ENCODE measurements around the gene LPIN1.

LPIN1 gene

DNA sequence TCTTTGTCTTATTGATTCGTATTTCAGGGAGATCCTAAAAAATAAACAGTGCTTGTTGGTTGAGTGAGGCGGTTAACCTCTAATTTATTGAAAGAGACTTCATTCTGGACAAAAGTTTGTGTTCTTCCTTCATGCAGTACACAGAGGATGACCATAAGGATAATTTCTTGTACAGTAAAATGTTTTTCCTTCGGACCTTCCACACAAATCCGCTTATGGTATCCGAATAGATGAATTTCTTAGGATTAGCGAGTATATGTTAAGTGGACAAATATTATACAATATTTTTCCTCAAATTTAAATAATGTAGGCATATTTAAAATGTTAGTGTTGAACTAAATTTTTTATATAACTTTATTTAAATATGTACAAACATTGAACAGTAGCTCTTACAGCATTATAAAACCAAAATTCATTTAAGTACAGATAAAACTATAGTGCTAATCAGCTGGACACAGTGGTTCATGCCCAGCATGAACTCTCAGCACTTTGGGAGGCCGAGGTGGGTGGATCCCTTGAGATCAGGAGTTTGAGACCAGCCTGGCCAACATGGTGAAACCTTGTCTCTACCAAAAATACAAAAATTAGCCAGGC is 84.4 kb downstream of the LPIN1 start:
- no peak for TF ChIP-seq ZFX (IDR thresholded peaks at IDR 0.05)
- TF ChIP-seq, protein P1, sequence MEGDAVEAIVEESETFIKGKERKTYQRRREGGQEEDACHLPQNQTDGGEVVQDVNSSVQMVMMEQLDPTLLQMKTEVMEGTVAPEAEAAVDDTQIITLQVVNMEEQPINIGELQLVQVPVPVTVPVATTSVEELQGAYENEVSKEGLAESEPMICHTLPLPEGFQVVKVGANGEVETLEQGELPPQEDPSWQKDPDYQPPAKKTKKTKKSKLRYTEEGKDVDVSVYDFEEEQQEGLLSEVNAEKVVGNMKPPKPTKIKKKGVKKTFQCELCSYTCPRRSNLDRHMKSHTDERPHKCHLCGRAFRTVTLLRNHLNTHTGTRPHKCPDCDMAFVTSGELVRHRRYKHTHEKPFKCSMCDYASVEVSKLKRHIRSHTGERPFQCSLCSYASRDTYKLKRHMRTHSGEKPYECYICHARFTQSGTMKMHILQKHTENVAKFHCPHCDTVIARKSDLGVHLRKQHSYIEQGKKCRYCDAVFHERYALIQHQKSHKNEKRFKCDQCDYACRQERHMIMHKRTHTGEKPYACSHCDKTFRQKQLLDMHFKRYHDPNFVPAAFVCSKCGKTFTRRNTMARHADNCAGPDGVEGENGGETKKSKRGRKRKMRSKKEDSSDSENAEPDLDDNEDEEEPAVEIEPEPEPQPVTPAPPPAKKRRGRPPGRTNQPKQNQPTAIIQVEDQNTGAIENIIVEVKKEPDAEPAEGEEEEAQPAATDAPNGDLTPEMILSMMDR (conservative IDR thresholded peaks at IDR 0.05), result no peak
- H3K27ac ChIP-seq, result peak overlapping the region; percentile 31; the same call in 1 of the 2 replicates

DNA sequence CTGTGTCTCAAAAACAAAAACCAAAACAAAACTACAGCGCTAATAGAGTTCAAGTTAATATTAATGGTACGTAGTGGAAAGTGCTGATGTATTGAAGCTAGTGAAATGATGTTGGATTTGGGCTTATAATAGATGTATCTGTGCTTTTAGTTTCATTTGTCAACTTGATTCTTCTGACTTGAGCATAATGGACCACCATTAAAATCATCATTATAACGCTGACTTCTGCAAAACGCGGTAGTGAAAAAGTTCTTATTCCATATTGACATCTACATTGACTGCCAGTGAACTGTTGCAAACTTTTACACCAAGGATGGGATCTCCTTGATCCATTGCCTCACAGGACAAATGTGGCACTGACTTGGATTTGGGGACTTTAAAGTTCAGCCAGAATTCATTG is 85.0 kb downstream of the LPIN1 start:
- peak overlapping the region; percentile 31; the same call in 1 of the 2 replicates for H3K27ac ChIP-seq
- TF ChIP-seq, protein P1 (conservative IDR thresholded peaks at IDR 0.05), result no peak
- TF ChIP-seq ZFX (IDR thresholded peaks at IDR 0.05), result no peak

DNA sequence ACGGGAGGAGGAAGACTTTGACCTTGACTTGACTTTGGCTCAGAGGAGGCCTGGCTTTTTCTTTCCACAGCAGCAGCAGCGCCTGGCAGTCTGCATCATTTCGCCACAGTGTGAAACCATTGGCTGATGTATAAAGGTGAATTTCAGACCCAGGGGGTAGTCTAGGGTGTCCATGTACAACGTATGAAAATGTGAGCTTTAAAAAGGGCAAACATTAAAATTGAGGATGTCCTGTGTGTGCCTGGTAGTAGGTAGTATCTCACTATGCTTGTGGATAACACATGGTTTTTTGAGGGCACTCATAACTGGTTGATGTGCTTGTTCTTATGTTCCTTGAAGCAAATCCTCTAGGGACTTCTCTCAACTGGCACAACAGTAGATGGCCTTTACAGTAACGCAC is 86.1 kb downstream of the LPIN1 start:
- TF ChIP-seq, protein P1 (conservative IDR thresholded peaks at IDR 0.05), result no peak
- no peak for TF ChIP-seq ZFX (IDR thresholded peaks at IDR 0.05)
- H3K27ac ChIP-seq, result no peak overlapping the region

DNA sequence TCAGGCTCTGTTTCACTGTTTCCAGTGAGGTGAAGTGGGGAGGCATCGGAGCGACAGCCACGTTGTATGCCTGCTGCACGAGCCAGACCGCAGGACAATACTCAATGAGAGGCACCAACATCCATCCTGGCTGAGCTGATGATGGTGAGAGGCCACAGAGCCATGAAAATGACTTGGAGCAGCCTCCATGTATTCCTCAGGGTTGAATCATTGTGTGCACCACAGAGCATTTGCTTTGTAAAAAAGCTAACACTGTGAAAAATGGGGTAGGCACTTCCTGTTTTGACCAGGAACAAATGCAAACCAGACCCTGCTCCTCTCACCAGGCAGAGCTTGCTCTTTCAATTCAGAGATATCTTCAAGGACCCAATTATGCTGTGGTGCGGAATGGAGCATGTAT is 87.2 kb downstream of the LPIN1 start:
- no peak overlapping the region for H3K27ac ChIP-seq
- TF ChIP-seq, protein P1 (conservative IDR thresholded peaks at IDR 0.05), result no peak
- no peak for TF ChIP-seq ZFX (IDR thresholded peaks at IDR 0.05)

DNA sequence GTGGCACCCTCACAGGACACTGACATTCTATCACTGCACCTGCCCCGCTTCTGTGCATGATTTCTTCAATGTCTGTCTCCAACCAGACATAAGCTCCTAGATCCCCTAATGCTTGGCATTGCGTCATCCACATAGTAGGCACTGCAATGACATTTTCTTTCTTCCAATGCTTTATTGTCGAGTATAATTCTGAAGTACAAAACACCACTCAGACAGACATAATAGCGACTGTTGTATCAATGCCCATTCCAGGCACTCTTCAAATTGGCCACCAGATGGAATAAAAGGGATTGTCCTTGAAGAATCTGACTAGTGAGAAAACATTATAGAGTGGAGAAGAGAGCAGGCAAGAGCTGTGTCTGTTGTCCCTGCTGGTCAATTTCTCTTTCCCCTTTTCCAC is 89.0 kb downstream of the LPIN1 start:
- H3K27ac ChIP-seq, result no peak overlapping the region
- TF ChIP-seq, protein P1 (conservative IDR thresholded peaks at IDR 0.05), result peak; percentile 28
- no peak for TF ChIP-seq ZFX (IDR thresholded peaks at IDR 0.05)

DNA sequence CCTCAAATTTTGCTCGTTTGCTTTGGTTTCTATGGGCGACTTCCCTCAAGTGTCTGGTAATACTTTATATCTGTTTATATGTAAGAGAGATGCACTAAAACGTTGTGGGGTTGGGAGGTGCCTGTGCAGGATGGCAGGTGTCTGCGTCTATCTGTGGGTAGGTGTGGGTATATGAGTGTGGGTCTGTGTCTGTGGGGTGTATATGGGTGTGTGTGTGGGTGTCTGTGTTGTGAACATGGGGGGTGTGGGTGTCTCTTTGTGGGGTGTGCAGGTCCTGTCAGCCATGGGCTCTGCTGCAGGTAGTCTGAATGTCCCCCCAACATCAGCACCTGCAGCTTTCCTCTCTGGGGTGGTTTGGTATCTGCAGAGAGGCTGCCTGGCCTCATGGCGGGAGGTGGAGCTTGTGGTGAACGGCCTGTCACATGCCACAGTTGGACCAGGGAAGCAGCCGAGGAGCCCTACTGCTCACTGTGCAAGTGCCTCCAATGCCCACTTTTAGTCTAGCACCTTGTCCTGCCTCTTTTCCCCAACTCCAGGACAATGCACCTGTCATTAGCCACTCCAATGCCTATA is 90.3 kb downstream of the LPIN1 start:
- TF ChIP-seq, protein P1 (conservative IDR thresholded peaks at IDR 0.05), result no peak
- TF ChIP-seq ZFX (IDR thresholded peaks at IDR 0.05), result no peak
- no peak overlapping the region for H3K27ac ChIP-seq

DNA sequence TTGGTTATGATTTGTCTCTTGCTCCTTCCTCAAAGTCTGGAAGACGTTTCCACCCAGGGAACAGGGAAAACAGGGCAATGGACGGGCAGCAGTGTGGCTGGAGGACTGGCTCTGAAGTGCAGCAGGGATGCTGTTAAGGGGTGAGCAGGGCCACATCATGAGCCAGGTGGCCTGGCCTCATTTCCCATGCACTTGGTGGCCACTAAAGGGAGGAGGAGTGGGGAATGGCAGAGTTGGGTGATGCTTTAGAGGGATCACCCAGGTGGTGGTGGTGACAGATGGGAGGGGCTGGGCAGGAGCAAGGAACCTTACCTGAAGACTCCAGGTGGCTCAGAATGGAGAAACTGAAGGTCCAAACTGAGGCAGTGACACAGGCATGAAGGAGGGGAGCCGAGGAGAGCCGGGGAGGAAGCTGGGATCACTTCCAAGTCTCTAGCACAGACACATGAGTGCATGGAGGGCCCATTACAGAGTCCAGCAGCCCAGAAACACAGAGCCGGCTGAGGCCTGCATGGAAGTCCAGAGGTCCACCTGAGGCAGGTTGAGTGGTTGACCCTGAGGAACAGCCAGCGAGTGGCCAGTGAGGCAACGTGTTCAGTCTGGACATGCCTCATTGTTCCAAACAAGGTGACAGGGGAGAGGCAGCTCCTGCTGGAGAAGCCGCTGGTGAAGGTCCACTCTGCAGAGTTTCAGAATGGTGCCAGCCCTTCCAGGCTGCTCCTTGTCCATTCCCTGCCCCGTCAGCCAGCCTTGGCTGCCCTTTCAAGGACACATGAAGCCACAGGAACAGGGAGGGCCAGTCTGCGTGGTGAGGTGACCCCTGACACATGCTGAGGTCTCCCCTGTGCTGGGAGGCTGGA is 91.7 kb downstream of the LPIN1 start:
- TF ChIP-seq, protein P1 (conservative IDR thresholded peaks at IDR 0.05), result no peak
- TF ChIP-seq ZFX (IDR thresholded peaks at IDR 0.05), result no peak
- no peak overlapping the region for H3K27ac ChIP-seq
